HG03280 (cell line): ENCODE results near the gene FAM184A.
A peak's percentile ranks its signal among the peaks of the same experiment; 100 is the strongest.

Experiments used
- ATAC-seq: cut with Tn5 transposase; IDR thresholded peaks from one replicate; pipeline ENCODE4 v1.9.1; 2021; ENCODE audit warnings: mild to moderate bottlenecking, moderate library complexity; ENCODE audit not compliant: unreplicated experiment

The FAM184A gene

GRCh38 chr6:118970866-118971265 is 107.6 kb downstream of the FAM184A start:
- ATAC-seq = no peak

GRCh38 chr6:118968416-118968815 is 110.0 kb downstream of the FAM184A start:
- ATAC-seq = no peak

GRCh38 chr6:118967239-118967638 is 111.2 kb downstream of the FAM184A start:
- no peak for ATAC-seq

GRCh38 chr6:118965843-118966370 is 112.6 kb downstream of the FAM184A start:
- no peak for ATAC-seq

GRCh38 chr6:118965371-118965770 is 113.1 kb downstream of the FAM184A start:
- no peak for ATAC-seq

GRCh38 chr6:118963003-118963402 is 115.5 kb downstream of the FAM184A start:
- ATAC-seq = no peak

- no peak for ATAC-seq
Observed at GRCh38 chr6:118959903-118960302, 118.6 kb downstream of the FAM184A start.

- ATAC-seq = no peak
Observed at GRCh38 chr6:118953391-118953790, 125.1 kb downstream of the FAM184A start.

GRCh38 chr6:118952683-118953082 is 125.8 kb downstream of the FAM184A start:
- no peak for ATAC-seq

- no peak for ATAC-seq
Observed at GRCh38 chr6:118945217-118945616, 133.2 kb downstream of the FAM184A start.

GRCh38 chr6:118940770-118941169 is 137.7 kb downstream of the FAM184A start:
- ATAC-seq = no peak

GRCh38 chr6:118939683-118940082 is 138.8 kb downstream of the FAM184A start:
- ATAC-seq = no peak

GRCh38 chr6:118935978-118936703 is 142.3 kb downstream of the FAM184A start:
- ATAC-seq = no peak

- ATAC-seq = no peak
Observed at GRCh38 chr6:118935331-118935668, 143.2 kb downstream of the FAM184A start.

- ATAC-seq = peak; percentile 95
Observed at GRCh38 chr6:118934461-118935330, 143.8 kb downstream of the FAM184A start, which contains the start of gene MCM9. TSS of gene MCM9 (minus strand) at chr6:118935159. CDS start at chr6:118931723, 3,436 bp downstream.

GRCh38 chr6:118933855-118934460 is 144.5 kb downstream of the FAM184A start:
- peak; percentile 0 for ATAC-seq

GRCh38 chr6:118932421-118932820 is 146.0 kb downstream of the FAM184A start:
- no peak for ATAC-seq

GRCh38 chr6:118931436-118931835 is 147.0 kb downstream of the FAM184A start:
- ATAC-seq = no peak

- ATAC-seq = no peak
Observed at GRCh38 chr6:118930680-118931079, 147.8 kb downstream of the FAM184A start.

- ATAC-seq = no peak
Observed at GRCh38 chr6:118923035-118923434, 155.4 kb downstream of the FAM184A start.

GRCh38 chr6:118921084-118921483 is 157.4 kb downstream of the FAM184A start:
- ATAC-seq = no peak
